Measurements from ENCODE around the gene LMBRD2.

GRCh38 chr5:36108758-36109460, 42.8 kb downstream of the LMBRD2 start:
- TF ChIP-seq CTCF (IDR thresholded peaks at IDR 0.05; ENCODE audit: borderline replicate concordance, extremely low read depth, low read length, poor library complexity, severe bottlenecking) (no peak), EZH2 (IDR thresholded peaks at IDR 0.05; ENCODE audit: borderline replicate concordance, low read depth, low read length, severe bottlenecking) (no peak)

Data from DND-41 (cell line).